Mammary microvascular endothelial cell (primary cell): ENCODE measurements around the gene MYRFL. TPM values are rescaled to one million over a fixed set of nuclear protein-coding genes. Genes with fewer than 3 reads are reported as not detected.

Experiments
- total RNA-seq: library from RNA; depleted of rRNA; stranded (reverse); fragments of >200 nt; gene quantifications from 2 replicates; pipeline ENCODE4 v1.2.3, GENCODE V29; 2015

MYRFL gene
- not detected in 2 replicates for total RNA-seq

GRCh38 chr12:69824966-69825560 lies at the start of gene MYRFL:
TSS of gene MYRFL (plus strand) at chr12:69825227. CDS start at chr12:69825518, 291 bp downstream.

Other genes with a start within 250 kb of the MYRFL start
- 213 and 226 TPM in 2 replicates for gene CCT2, start 239.8 kb upstream of the MYRFL start, total RNA-seq
- gene LRRC10, start 214.3 kb upstream of the MYRFL start, total RNA-seq = not detected in 2 replicates
- gene BEST3, start 125.9 kb upstream of the MYRFL start, total RNA-seq = not detected in 2 replicates
- gene RAB3IP, start 86.4 kb upstream of the MYRFL start, total RNA-seq = 10.5 and 13.0 TPM in 2 replicates